GM21381 (cell line): Measurements from ENCODE around the gene CYS1.
"Not testable (repeated sequence)": the region's sequence is repeated elsewhere in the genome, so short reads cannot be mapped to it uniquely, and the experiment has no call there.

Source experiments
- ATAC-seq: cut with Tn5 transposase; IDR thresholded peaks from one replicate; pipeline ENCODE4 v1.9.1; 2021; ENCODE audit warnings: mild to moderate bottlenecking, moderate library complexity; ENCODE audit not compliant: unreplicated experiment

The CYS1 gene

DNA sequence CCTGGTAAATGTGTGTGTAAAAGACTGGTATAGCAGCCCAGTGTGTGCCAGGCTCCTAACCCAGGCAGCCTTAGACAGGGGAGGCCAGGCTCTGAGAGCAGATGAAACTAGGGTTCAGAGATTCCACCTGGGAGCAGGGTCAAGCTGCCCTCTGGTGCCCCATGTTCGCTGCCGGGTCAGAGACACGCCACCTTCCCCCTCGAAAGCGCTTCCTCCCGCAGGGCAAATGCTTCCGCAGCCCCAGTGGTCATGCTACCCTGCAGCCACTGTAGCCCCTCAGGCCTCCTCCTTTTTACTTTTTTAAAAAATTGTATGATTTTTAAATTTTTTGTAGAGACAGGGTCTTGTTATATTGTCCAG lies 47.5 kb downstream of the CYS1 start:
- ATAC-seq = no peak

DNA sequence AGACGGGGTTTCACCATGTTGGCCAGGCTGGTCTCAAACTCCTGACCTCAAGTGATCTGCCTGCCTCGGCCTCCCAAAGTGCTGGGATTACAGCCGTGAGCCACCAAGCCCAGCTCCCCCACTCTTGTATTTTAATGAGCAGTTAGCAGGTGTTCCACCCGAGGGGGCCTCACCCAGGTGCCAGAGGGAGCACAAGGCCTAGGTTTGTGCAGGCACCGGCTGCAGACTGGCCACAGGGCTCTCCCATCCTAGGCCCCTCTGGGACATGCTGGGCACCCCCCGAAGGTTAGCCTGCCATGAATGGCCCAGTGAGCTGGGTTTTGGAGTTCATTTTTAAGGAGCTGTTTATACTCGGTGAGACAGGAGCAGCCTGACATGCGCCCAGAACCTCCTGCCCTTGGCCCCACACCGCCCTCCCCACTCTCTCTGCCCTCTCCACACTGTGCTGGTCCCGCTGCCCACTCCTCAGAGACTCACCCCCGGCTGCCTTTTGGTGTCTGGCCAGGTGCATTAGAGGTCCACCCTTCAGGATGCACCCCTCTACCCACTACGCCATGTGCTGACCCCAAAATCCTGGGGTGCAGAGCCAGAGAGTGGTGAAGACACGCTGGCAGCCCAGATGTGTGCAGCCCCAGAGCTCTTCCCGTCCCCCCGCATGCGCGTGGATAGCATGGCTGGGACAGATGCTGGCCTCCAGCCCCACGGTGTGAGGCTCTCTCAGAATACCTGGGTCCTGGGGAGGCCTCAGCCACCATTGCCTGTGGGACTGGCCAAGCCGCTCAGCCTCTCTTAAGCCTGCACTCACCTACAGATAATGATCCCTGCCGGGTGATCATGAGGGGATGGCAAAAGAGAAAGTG lies 48.1 kb downstream of the CYS1 start:
- ATAC-seq = no peak

- not testable (repeated sequence) for ATAC-seq
Measured at GRCh38 chr2:10030798-10031197, 49.4 kb downstream of the CYS1 start.

DNA sequence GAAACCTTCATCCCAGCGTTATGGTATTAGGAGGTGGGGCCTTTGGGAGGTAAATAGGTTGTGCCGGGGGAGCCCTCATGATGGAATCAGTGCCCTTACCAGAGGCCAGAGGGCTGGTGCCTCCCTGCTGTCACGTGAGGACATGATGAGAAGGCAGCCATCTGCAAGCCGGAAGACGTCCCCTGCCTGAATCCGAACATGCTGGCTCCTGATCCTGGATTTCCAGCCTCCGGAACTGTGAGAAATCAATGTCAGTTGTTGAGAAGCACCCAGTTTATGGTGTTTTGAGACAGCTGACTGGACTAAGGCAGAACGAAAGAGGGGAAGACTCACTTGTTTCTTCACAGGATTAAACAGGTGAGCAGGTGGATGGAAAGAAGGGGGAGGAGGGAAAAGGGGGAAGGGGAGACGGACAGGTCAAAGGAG lies 49.9 kb downstream of the CYS1 start:
- no peak for ATAC-seq

DNA sequence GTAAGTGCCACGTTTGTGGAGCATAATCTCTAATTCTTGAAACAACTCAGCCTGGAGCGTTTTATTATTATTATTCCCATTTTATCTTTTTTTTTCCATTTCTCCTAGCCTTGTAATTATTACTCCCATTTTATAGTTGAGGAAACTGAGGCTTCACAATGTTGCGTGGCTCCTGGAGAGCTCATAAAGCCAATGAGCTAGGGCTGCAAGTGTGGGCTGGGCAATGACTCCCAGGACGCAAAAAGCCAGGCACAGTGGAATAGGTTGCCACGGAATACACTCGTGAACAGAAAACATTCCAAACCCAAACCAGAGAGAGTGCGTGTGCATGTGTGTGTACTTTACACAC lies 50.4 kb downstream of the CYS1 start:
- ATAC-seq = no peak

DNA sequence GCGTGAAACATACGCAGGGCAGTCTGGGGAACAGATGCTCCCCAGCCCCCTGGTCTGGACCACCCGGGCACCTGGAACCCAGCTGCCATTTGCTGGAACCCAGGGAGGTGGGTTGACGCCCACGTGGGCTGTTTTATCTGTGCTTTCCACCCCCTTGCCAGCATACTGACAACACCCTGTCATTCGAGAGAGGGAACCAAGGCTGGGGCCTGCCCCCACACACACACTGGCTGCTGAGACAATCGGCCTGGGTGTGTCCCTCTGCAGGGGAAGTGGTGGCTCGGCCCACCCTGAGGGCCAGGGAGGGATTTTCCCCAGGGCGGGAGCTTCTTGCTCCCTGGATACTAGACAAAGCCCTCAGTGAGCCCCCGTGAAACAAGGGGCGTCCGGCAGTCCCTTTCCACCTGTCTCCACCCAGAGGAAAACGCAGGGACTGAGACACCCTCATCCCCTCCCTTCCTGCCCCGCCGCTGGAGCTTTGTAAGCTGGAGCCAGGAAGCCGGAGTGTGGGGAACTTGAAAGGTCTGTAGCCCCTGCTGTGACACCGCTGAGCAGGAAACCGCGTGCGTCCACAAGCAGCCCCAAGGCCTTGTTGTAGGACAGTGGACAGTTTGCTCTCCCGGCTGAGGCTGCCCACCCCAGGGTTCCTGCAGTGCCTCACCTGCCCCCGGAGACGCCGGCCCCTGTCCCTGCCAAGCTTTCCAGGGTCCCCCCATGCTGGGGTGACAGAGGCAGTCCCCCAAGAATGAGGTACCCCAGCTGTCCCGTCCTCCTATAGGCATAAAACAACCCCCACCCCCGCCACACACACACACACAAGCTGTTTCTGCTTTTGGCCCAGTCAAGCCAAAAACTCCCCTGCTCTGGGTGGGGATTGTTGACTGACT lies 51.0 kb downstream of the CYS1 start:
- ATAC-seq = no peak

DNA sequence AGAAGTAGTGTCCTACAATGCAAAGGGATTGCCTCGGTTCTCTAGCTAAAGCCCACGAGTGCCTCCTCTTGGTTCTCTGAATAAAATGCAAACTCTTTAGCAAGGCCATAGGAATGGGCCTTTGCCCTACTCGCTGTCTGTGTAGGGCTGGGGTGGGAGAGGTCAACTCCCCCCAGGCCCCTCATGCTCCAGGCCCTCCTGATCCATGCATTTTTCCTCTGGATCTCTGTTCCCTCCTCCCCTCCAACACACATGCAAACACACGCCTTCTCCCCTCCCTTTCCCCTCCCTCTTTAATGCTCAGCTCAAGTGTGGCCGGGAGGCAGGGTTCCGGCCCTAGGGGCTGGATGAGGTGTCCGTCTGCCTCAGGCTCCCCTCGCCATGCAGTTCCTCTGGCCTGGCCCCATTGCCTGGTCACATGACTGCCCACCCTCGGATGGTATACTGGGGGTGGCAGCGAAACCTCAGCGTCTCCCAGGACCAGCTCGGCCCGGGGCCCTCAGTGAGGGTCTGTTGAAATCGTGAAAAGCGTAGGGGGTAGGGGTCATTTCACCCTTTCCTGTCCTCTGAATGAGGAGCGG lies 51.7 kb downstream of the CYS1 start:
- ATAC-seq = no peak

- no peak for ATAC-seq
Measured at GRCh38 chr2:10027660-10028330, 52.4 kb downstream of the CYS1 start.

GRCh38 chr2:10026940-10027569 lies 53.2 kb downstream of the CYS1 start:
- no peak for ATAC-seq

- ATAC-seq = no peak
Measured at GRCh38 chr2:10022966-10023662, 57.1 kb downstream of the CYS1 start.

DNA sequence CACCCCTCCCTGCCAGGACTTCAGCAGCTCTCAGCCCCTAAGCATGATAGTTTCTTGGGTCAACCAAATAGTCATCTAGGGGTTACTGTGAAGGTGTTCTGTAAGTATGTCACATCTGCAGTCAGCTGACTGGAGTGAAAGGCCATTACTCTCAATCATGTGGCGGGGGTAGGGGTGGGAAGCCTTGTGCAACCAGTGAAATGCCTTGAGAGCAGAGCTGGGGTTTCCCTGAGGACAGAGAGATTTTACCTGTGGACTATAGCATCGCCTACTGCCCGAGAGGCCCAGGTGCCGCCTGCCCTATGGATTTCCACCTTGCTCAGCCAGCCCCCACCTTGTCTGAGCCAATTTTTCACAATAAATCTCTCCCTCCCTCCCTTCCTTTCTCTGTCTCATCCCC lies 57.8 kb downstream of the CYS1 start:
- ATAC-seq = no peak

GRCh38 chr2:10022041-10022421 lies 58.2 kb downstream of the CYS1 start:
- no peak for ATAC-seq

- ATAC-seq = no peak
Measured at GRCh38 chr2:10019602-10020400, 60.4 kb downstream of the CYS1 start.

DNA sequence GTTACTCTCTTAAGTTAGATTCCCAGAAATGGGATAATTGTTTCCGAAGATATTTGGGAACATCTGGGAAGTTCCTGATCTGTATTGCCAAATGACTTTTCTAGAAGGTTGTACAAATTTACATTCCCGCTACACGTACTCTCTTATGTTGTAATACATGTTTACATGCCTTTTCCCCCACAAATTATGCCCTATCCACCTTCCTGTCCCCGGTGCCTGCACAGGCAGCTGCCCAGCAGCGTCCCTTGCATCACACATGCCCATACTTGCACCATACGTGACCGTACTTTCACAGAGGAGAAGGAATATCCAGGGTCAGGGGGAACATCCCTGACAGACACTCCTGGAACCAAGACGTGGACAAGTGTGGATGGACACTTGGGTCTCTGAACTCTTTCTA lies 61.0 kb downstream of the CYS1 start:
- ATAC-seq = no peak

DNA sequence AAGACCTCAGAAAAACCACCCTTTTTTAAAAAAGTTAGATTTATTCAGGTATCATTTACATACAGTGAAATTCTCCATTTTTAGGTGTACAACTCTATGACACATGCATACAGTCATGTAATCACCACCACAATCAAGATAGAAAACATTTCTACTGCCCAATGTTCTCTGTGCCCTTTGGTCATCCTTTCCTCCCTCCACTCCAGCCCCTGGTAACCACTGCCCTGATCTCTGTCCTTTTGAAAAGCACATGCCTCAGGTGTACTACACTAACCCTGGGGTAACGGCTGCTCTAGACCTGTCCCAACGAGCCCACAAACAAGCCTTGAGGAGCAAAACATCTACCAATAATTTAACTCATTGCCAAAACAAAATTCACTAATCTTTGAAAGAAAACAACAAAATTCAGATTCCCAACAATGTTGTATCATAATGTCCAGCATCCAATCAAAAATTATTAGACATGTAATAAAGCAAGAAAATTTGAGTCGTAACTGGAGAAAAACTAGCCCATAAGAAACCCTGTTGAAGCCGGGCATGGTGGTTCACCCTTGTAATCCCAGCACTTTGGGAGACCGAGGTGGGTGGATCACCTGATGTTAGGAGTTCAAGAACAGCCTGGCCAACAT lies 62.8 kb downstream of the CYS1 start:
- ATAC-seq = no peak

- ATAC-seq = no peak
Measured at GRCh38 chr2:10016802-10017258, 63.4 kb downstream of the CYS1 start.

DNA sequence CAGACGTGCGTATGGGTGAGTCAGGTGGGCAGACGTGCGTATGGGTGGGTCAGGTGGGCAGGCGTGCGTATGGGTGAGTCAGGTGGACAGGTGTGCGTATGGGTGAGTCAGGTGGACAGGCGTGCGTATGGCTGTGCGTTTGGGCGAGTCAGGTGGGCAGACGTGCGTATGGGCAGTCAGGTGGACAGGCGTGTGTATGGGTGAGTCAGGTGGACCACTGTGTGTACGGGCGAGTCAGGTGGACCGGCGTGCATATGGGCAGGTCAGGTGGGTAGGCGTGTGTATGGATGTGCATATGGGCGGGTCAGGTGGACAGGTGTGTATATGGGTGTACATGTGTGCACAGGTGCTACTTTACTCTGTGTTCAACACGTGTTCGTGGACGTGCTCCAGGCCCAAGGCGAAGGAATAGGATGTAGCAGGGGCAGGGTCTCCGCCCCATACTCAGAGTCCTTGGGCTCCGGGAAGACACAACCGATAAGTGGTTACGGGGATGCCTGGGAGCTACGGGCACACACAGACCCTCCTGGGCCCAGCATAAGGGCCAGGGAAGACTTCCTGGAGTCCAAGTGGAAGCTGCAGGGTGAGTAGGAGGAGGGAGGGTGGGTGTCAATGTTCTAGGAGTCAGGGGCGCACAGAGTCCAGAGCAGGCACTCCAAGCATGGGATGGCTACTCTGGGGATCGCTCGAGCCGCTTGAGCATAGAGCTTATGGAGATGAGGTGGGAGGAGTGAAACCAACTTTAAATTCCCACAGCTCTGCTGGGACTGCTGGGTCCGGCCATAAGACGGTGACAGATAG lies 64.0 kb downstream of the CYS1 start:
- no peak for ATAC-seq
